Parathyroid adenoma (tissue), 2 donors: ENCODE data around the gene CDH4.

ENCODE experiments used
- H2AFZ ChIP-seq: fragments of 300-600 bp; sonication (generic); one replicate; pipeline ENCODE4 v1.7.0; 2017; ENCODE audit warnings: antibody characterized with exemption, mild to moderate bottlenecking
- H3K27ac ChIP-seq: fragments of 300-600 bp; sonication (generic); one replicate; pipeline ENCODE4 v1.7.0; 2017
- H3K27me3 ChIP-seq: fragments of 300-600 bp; sonication (generic); one replicate; pipeline ENCODE4 v1.7.0; 2017; ENCODE audit warnings: low read length; ENCODE audit not compliant: control insufficient read depth, insufficient read depth
- H3K36me3 ChIP-seq: fragments of 300-600 bp; sonication (generic); one replicate; pipeline ENCODE4 v1.7.0; 2017; ENCODE audit warnings: low read length; ENCODE audit not compliant: control insufficient read depth, insufficient read depth
- H3K4me1 ChIP-seq: fragments of 300-600 bp; sonication (generic); one replicate; pipeline ENCODE4 v1.7.0; 2017; ENCODE audit warnings: control low read depth
- H3K4me2 ChIP-seq: fragments of 300-600 bp; sonication (generic); one replicate; pipeline ENCODE4 v1.7.0; 2017; ENCODE audit warnings: low read length
- H3K4me3 ChIP-seq: fragments of 300-600 bp; sonication (generic); one replicate; pipeline ENCODE4 v1.7.0; 2017; ENCODE audit warnings: low read depth, low read length
- H3K79me2 ChIP-seq: fragments of 300-600 bp; sonication (generic); one replicate; pipeline ENCODE4 v1.7.0; 2017; ENCODE audit warnings: control low read depth
- H3K9ac ChIP-seq: fragments of 300-600 bp; sonication (generic); one replicate; pipeline ENCODE4 v1.7.0; 2017; ENCODE audit warnings: mild to moderate bottlenecking
- H3K9me3 ChIP-seq: fragments of 300-600 bp; sonication (generic); one replicate; pipeline ENCODE4 v1.7.0; 2017; ENCODE audit warnings: low read length; ENCODE audit not compliant: control insufficient read depth
- TF ChIP-seq, protein P1 (sequence below): fragments of 300-600 bp; sonication (generic); IDR thresholded peaks from one replicate; pipeline ENCODE4 v1.7.0; 2017; ENCODE audit warnings: antibody characterized with exemption, mild to moderate bottlenecking
- donor health status: primary hyperparathyroidism.

CDH4 gene

DNA sequence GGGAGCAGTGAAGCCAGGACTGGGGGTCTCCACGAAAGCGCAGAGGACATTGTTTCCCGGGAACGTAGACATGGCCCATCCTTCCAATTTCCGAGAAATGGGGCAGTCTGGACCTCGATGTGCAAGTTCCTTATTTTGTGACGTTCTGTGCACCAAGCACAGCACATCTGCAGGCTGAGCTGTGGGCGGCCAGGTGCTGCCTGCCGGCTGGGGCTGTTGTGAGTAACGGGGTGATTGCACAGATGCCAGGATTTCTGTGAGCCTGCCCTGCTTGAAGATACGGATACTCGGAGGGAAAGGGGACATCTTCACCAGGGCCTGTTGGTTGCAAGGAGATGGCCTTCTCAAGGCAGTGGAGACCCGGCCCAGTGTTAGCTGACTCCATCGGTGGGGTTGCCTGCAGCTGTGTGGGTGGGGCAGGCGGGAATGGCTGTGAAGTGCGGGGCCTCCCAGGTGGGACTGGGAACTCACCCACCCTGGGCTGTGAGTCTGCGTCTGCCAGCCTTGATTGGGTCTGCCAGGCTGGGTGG, 27.6 kb downstream of the CDH4 start:
- Histone ChIP-seq H3K4me3 (no peak overlapping the region), H3K4me1 (no peaks in the 10 kb centered on the region), H3K27me3 (no peaks in the 10 kb centered on the region), H3K4me2 (no peak overlapping the region), H3K36me3 (no peaks in the 10 kb centered on the region), H3K79me2 (no peaks in the 10 kb centered on the region), H3K27ac (no peak overlapping the region), H3K9me3 (no peaks in the 10 kb centered on the region), H2AFZ (no peak overlapping the region), H3K9ac (no peak overlapping the region)
- TF ChIP-seq, protein P1, sequence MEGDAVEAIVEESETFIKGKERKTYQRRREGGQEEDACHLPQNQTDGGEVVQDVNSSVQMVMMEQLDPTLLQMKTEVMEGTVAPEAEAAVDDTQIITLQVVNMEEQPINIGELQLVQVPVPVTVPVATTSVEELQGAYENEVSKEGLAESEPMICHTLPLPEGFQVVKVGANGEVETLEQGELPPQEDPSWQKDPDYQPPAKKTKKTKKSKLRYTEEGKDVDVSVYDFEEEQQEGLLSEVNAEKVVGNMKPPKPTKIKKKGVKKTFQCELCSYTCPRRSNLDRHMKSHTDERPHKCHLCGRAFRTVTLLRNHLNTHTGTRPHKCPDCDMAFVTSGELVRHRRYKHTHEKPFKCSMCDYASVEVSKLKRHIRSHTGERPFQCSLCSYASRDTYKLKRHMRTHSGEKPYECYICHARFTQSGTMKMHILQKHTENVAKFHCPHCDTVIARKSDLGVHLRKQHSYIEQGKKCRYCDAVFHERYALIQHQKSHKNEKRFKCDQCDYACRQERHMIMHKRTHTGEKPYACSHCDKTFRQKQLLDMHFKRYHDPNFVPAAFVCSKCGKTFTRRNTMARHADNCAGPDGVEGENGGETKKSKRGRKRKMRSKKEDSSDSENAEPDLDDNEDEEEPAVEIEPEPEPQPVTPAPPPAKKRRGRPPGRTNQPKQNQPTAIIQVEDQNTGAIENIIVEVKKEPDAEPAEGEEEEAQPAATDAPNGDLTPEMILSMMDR = no peak

DNA sequence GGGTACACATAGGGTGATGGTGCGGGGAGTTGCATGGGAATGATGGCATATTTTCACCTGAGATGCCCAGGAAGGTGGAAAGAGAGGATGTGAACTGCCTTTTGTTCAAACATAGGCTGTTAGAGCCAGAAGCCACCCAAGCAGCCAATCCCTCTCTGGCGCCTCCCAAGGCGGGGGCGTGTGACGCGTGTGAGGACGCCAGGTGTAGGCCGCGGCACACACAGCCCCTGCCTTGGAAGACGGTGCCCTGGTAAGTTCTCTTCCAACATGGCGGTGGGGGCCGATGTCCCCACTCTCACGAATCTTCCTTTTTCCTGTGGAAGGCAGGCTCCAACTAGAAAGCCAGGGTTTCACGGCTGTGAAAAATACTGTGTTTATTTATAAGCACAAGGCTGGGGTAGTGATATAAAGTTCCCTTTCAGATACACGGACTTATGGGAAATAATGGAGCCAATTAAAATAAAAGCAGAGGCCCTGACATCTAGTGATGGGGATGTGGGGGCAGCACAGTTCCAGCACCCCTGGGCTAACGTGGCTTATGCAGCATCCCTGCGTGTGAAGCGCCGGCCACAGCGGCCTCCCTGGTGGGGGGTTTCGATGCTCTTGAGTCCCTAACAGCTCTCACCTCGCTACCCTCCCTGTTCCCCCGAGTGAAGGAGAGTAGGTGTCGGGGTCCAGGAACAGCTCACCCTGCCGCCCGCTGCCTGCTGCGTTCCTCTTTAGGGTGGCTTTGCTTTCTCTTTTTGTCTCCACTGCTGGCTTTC, 28.3 kb downstream of the CDH4 start:
- Histone ChIP-seq H3K27ac (no peak overlapping the region), H2AFZ (no peak overlapping the region), H3K4me1 (no peaks in the 10 kb centered on the region), H3K27me3 (no peaks in the 10 kb centered on the region), H3K79me2 (no peaks in the 10 kb centered on the region), H3K4me2 (no peak overlapping the region), H3K9ac (no peak overlapping the region), H3K36me3 (no peaks in the 10 kb centered on the region), H3K9me3 (no peaks in the 10 kb centered on the region), H3K4me3 (no peak overlapping the region)
- TF ChIP-seq, protein P1 = no peak

DNA sequence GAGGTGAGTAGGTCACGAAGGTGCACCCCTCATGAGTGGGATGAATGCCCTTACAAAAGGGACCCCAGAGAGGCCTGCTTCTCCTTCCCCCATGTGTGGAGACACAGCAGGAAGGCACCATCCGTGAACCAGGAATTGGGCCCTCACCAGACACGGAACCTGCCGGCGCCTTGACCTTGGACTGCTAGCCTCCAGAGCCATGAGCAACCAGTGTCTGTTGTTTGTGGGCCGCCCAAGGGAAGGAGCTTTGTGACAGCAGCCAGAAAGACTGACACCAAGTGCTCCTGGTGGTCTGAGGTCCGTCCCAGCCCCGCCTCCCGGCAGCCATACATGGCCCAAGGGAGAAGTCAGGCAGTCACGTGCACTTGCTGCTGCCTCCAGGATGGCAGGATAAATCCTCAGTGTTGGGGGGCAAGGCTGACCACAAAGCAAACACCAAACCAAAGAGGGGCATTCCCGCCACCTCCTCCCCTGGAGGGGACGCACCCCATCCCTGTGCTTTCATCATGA, 29.3 kb downstream of the CDH4 start:
- Histone ChIP-seq H3K4me3 (no peak overlapping the region), H3K4me2 (no peak overlapping the region), H3K79me2 (no peaks in the 10 kb centered on the region), H3K4me1 (no peaks in the 10 kb centered on the region), H3K9me3 (no peaks in the 10 kb centered on the region), H3K27me3 (no peaks in the 10 kb centered on the region), H3K9ac (no peak overlapping the region), H2AFZ (no peak overlapping the region), H3K36me3 (no peaks in the 10 kb centered on the region), H3K27ac (no peak overlapping the region)
- TF ChIP-seq, protein P1 = no peak

DNA sequence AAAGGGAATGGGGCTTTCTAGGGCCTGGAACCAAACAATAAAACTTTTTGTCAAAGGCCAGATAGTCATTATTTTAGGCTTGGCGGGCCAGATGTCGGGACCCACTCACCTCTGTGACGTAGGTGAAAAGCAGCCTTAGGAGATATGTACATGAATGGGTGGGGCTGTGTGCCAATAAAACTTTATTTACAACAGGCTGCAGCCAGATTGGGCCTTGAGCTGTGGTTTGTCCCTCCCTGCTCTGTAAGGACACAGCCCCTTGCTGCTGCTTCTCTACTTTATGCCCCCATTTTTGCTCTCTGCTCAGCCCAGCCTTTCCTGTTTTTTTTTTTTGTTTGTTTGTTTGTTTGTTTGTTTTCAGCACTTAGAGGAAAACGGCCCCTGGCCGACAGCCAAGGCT, 32.7 kb downstream of the CDH4 start:
- no peak overlapping the region for H3K9ac ChIP-seq
- H3K4me1 ChIP-seq = no peaks in the 10 kb centered on the region
- no peaks in the 10 kb centered on the region for H3K36me3 ChIP-seq
- TF ChIP-seq, protein P1 = no peak
- no peak overlapping the region for H3K4me3 ChIP-seq
- H3K27ac ChIP-seq = no peak overlapping the region
- H3K79me2 ChIP-seq = no peaks in the 10 kb centered on the region
- no peaks in the 10 kb centered on the region for H3K9me3 ChIP-seq
- no peak overlapping the region for H3K4me2 ChIP-seq
- no peaks in the 10 kb centered on the region for H3K27me3 ChIP-seq
- no peak overlapping the region for H2AFZ ChIP-seq
